Spinal cord (tissue), 10 donors: ENCODE measurements around the gene PRDM2. TPM values are rescaled to one million over a fixed set of nuclear protein-coding genes. Genes with fewer than 3 reads are reported as not detected.

Source experiments
- DNase-seq, 6 donors: peaks; one replicate each; pipeline versions ENCODE4 v3.0.0 to v3.0.0-alpha.2; 2013 to 2015; ENCODE audit warnings: low spot score in 6 of 6, low read depth in 4 of 6
- H3K27ac ChIP-seq: one replicate; pipeline ENCODE4 v1.5.1; 2013; ENCODE audit warnings: low read depth, low read length, control low read depth
- H3K27me3 ChIP-seq: one replicate; pipeline ENCODE4 v1.6.1; 2013; ENCODE audit warnings: low read length; ENCODE audit not compliant: control insufficient read depth, insufficient read depth
- H3K36me3 ChIP-seq: one replicate; pipeline ENCODE4 v1.6.1; 2013; ENCODE audit warnings: low read length; ENCODE audit not compliant: control insufficient read depth, insufficient read depth
- H3K4me1 ChIP-seq: one replicate; pipeline ENCODE4 v1.6.1; 2013; ENCODE audit warnings: low read length; ENCODE audit not compliant: control insufficient read depth, insufficient read depth
- H3K4me3 ChIP-seq: one replicate; pipeline ENCODE4 v1.5.1; 2013; ENCODE audit warnings: low read depth, low read length, control low read depth
- H3K9me3 ChIP-seq: one replicate; pipeline ENCODE4 v1.6.1; 2013; ENCODE audit warnings: low read length; ENCODE audit not compliant: control insufficient read depth, insufficient read depth
- WGBS: methylation state at CpG from one replicate; pipeline ENCODE4 v1.1.5; 2013; ENCODE audit warnings: missing lambda C conversion rate; ENCODE audit not compliant: insufficient coverage; 5-methylcytosine and 5-hydroxymethylcytosine counted together
- polyA plus RNA-seq, 2 donors: library from polyadenylated mRNA; unstranded; fragments of 120-200 nt; gene quantifications; one replicate each; pipeline ENCODE4 v1.2.1, GENCODE V29; 2013; ENCODE audit not compliant: insufficient read length in 2 of 2
- total RNA-seq, 2 donors: library from RNA; depleted of rRNA in 1 of 2; stranded (reverse); fragments of 120-200 nt in 1 of 2; fragments of >200 nt in 1 of 2; gene quantifications; one replicate each; pipeline versions ENCODE4 v1.2.3 to v1.2.4, GENCODE V29; 2013 to 2014
- donor health status: healthy.

PRDM2 gene
- total and polyA plus RNA-seq, 4 donors = 23.1 to 56.3 (median 47.9) TPM

GRCh38 chr1:13790290-13791030 is 90.5 kb downstream of the PRDM2 start:
- Histone ChIP-seq H3K27me3 (no peaks in the 10 kb centered on the region), H3K9me3 (no peaks in the 10 kb centered on the region), H3K4me3 (no peak overlapping the region), H3K4me1 (peaks cover 7% of the 10 kb centered on the region), H3K36me3 (peaks cover 9% of the 10 kb centered on the region), H3K27ac (no peak overlapping the region)
- 80% methylated on average over 9 of the region's 13 CpGs for WGBS
- DNase-seq = no peak

GRCh38 chr1:13792419-13792818 is 92.4 kb downstream of the PRDM2 start:
- Histone ChIP-seq H3K9me3 (no peaks in the 10 kb centered on the region), H3K36me3 (peaks cover 6% of the 10 kb centered on the region), H3K4me3 (no peak overlapping the region), H3K27ac (no peak overlapping the region), H3K4me1 (peaks cover 7% of the 10 kb centered on the region), H3K27me3 (no peaks in the 10 kb centered on the region)
- 90% methylated on average over 3 of the region's 6 CpGs for WGBS
- DNase-seq = peak in 1 of 6 donors; percentile 68

- H3K4me3 ChIP-seq = no peak overlapping the region
- peaks cover 7% of the 10 kb centered on the region for H3K4me1 ChIP-seq
- no peak for DNase-seq
- H3K27me3 ChIP-seq = no peaks in the 10 kb centered on the region
- WGBS = 95% methylated on average over 10 of the region's 14 CpGs
- no peak overlapping the region for H3K27ac ChIP-seq
- peaks cover 6% of the 10 kb centered on the region for H3K36me3 ChIP-seq
- no peaks in the 10 kb centered on the region for H3K9me3 ChIP-seq
Observed at GRCh38 chr1:13793088-13793730, 93.2 kb downstream of the PRDM2 start.

GRCh38 chr1:13794231-13795187 is 94.5 kb downstream of the PRDM2 start:
- Histone ChIP-seq H3K4me3 (no peak overlapping the region), H3K27me3 (no peaks in the 10 kb centered on the region), H3K9me3 (no peaks in the 10 kb centered on the region), H3K27ac (no peak overlapping the region), H3K36me3 (peaks cover 3% of the 10 kb centered on the region), H3K4me1 (peaks cover 7% of the 10 kb centered on the region)
- 88% methylated on average over 6 of the region's 8 CpGs for WGBS
- no peak for DNase-seq

GRCh38 chr1:13797397-13797796 is 97.4 kb downstream of the PRDM2 start:
- H3K4me1 ChIP-seq = peaks cover 19% of the 10 kb centered on the region
- no peaks in the 10 kb centered on the region for H3K27me3 ChIP-seq
- peak in 1 of 6 donors; percentile 49 for DNase-seq
- no peak overlapping the region for H3K27ac ChIP-seq
- no CpG with 5 or more reads among the region's 6 CpGs for WGBS
- peaks cover 3% of the 10 kb centered on the region for H3K36me3 ChIP-seq
- H3K4me3 ChIP-seq = no peak overlapping the region
- H3K9me3 ChIP-seq = no peaks in the 10 kb centered on the region

- peaks cover under 1% of the 10 kb centered on the region for H3K36me3 ChIP-seq
- DNase-seq = peak in 1 of 6 donors; percentile 37
- no CpG with 5 or more reads among the region's 5 CpGs for WGBS
- peaks cover 16% of the 10 kb centered on the region for H3K4me1 ChIP-seq
- no peak overlapping the region for H3K4me3 ChIP-seq
- no peaks in the 10 kb centered on the region for H3K9me3 ChIP-seq
- no peaks in the 10 kb centered on the region for H3K27me3 ChIP-seq
- H3K27ac ChIP-seq = no peak overlapping the region
Observed at GRCh38 chr1:13798120-13798519, 98.1 kb downstream of the PRDM2 start.

GRCh38 chr1:13799502-13800283 is 99.7 kb downstream of the PRDM2 start:
- 96% methylated on average over 7 of the region's 10 CpGs for WGBS
- Histone ChIP-seq H3K27me3 (no peaks in the 10 kb centered on the region), H3K36me3 (peaks cover 7% of the 10 kb centered on the region), H3K4me3 (no peak overlapping the region), H3K9me3 (no peaks in the 10 kb centered on the region), H3K27ac (no peak overlapping the region), H3K4me1 (peaks cover 15% of the 10 kb centered on the region)
- DNase-seq = no peak

- Histone ChIP-seq H3K9me3 (no peaks in the 10 kb centered on the region), H3K4me3 (no peak overlapping the region), H3K36me3 (peaks cover 10% of the 10 kb centered on the region), H3K27me3 (no peaks in the 10 kb centered on the region), H3K4me1 (peaks cover 15% of the 10 kb centered on the region), H3K27ac (no peak overlapping the region)
- no peak for DNase-seq
- WGBS = 66% methylated on average over 4 of the region's 8 CpGs
Observed at GRCh38 chr1:13801232-13801631, 101.2 kb downstream of the PRDM2 start.
